Natural killer cell treated with Interleukin-12 subunit alpha and Interleukin-12 subunit beta and Interleukin-15 and Interleukin-18, amount 100 ng/mL, for 72 hours (primary cell): ENCODE data around the gene BMPR2. TPM values are rescaled to one million over a fixed set of nuclear protein-coding genes. Genes with fewer than 3 reads are reported as not detected.
A peak's percentile ranks its signal among the peaks of the same experiment; 100 is the strongest.
"Not testable (repeated sequence)": the region's sequence is repeated elsewhere in the genome, so short reads cannot be mapped to it uniquely, and the experiment has no call there.

Experiments
- ATAC-seq, 2 donors: fragments of 150-1000 bp; cut with Tn5 transposase in 1 of 2; sonication (Bioruptor Pico), chemical (Tn5 transposase) in 1 of 2; 2 replicates each; pipeline ENCODE4 v1.10.0; 2021
- DNase-seq: peaks from one replicate; pipeline ENCODE4 v3.0.0; 2022; ENCODE audit warnings: low spot score
- H3K27ac Mint-ChIP-seq, 2 donors: 1 replicate in 1 of 2; 2 replicates in 1 of 2; pipeline ENCODE4 v1.8.0; 2022; ENCODE audit warnings: mixed read lengths in 2 of 2, mild to moderate bottlenecking in 1 of 2, moderate library complexity in 1 of 2
- H3K27me3 Mint-ChIP-seq, 2 donors: 1 replicate in 1 of 2; 2 replicates in 1 of 2; pipeline ENCODE4 v1.8.0; 2022; ENCODE audit warnings: mixed read lengths in 2 of 2
- H3K36me3 Mint-ChIP-seq: one replicate; pipeline ENCODE4 v1.8.0; 2022; ENCODE audit warnings: mixed read lengths
- H3K4me1 Mint-ChIP-seq, 2 donors: 1 replicate in 1 of 2; 2 replicates in 1 of 2; pipeline ENCODE4 v1.8.0; 2022; ENCODE audit warnings: low read depth in 2 of 2, mixed read lengths in 2 of 2, mild to moderate bottlenecking in 1 of 2
- H3K4me3 Mint-ChIP-seq: one replicate; pipeline ENCODE4 v1.8.0; 2022; ENCODE audit warnings: mixed read lengths
- H3K9me3 Mint-ChIP-seq: 2 replicates; pipeline ENCODE4 v1.8.0; 2022; ENCODE audit warnings: mixed read lengths
- total RNA-seq, 2 donors: library from RNA; stranded (reverse); gene quantifications; one replicate each; pipeline ENCODE4 v1.2.3, GENCODE V29; 2022

BMPR2 gene
- total RNA-seq, 2 donors from 2014 or later, result 5.9 to 11.9 TPM

GRCh38 chr2:202545523-202545922 is 169.4 kb downstream of the BMPR2 start:
- DNase-seq (no peak), ATAC-seq (no peak)
- H3K4me3 Mint-ChIP-seq, result no peak overlapping the region
- H3K27me3 Mint-ChIP-seq, result no peaks in the 10 kb centered on the region
- no peaks in the 10 kb centered on the region for H3K36me3 Mint-ChIP-seq
- no peaks in the 10 kb centered on the region for H3K9me3 Mint-ChIP-seq
- H3K27ac Mint-ChIP-seq, result no peak overlapping the region
- H3K4me1 Mint-ChIP-seq, result no peaks in the 10 kb centered on the region

GRCh38 chr2:202545931-202546330 is 169.8 kb downstream of the BMPR2 start:
- Mint-ChIP-seq H3K27ac (no peak overlapping the region), H3K4me3 (no peak overlapping the region), H3K27me3 (no peaks in the 10 kb centered on the region), H3K4me1 (no peaks in the 10 kb centered on the region), H3K36me3 (no peaks in the 10 kb centered on the region), H3K9me3 (no peaks in the 10 kb centered on the region)
- DNase-seq (no peak), ATAC-seq (no peak)

GRCh38 chr2:202546499-202547141 is 170.5 kb downstream of the BMPR2 start:
- not testable (repeated sequence) for H3K4me1 Mint-ChIP-seq, H3K9me3 Mint-ChIP-seq, H3K36me3 Mint-ChIP-seq, ATAC-seq, DNase-seq, H3K4me3 Mint-ChIP-seq, H3K27ac Mint-ChIP-seq, H3K27me3 Mint-ChIP-seq

GRCh38 chr2:202548240-202548639 is 172.1 kb downstream of the BMPR2 start:
- Mint-ChIP-seq H3K4me1 (no peaks in the 10 kb centered on the region), H3K9me3 (no peaks in the 10 kb centered on the region), H3K27me3 (no peaks in the 10 kb centered on the region), H3K36me3 (no peaks in the 10 kb centered on the region), H3K4me3 (no peak overlapping the region), H3K27ac (no peak overlapping the region)
- ATAC-seq, result no peak
- no peak for DNase-seq

GRCh38 chr2:202551000-202551399 is 174.9 kb downstream of the BMPR2 start:
- H3K36me3 Mint-ChIP-seq, result peaks cover 16% of the 10 kb centered on the region
- not testable (repeated sequence) for H3K4me1 Mint-ChIP-seq, H3K27me3 Mint-ChIP-seq, H3K27ac Mint-ChIP-seq, H3K4me3 Mint-ChIP-seq, H3K9me3 Mint-ChIP-seq, ATAC-seq, DNase-seq

- no peaks in the 10 kb centered on the region for H3K27me3 Mint-ChIP-seq
- H3K9me3 Mint-ChIP-seq, result no peaks in the 10 kb centered on the region
- no peak overlapping the region for H3K4me3 Mint-ChIP-seq
- H3K4me1 Mint-ChIP-seq, result peaks cover 9 to 12% of the 10 kb centered on the region in 2 donors
- peaks cover 18% of the 10 kb centered on the region for H3K36me3 Mint-ChIP-seq
- no peak overlapping the region for H3K27ac Mint-ChIP-seq
- DNase-seq (no peak), ATAC-seq (peak; percentile 60 to 86)
These were observed 179.2 kb downstream of the BMPR2 start for GRCh38 chr2:202555356-202555755.

- peaks cover 8 to 10% of the 10 kb centered on the region in 2 donors for H3K4me1 Mint-ChIP-seq
- no peak overlapping the region for H3K4me3 Mint-ChIP-seq
- no peak overlapping the region for H3K27ac Mint-ChIP-seq
- no peaks in the 10 kb centered on the region for H3K27me3 Mint-ChIP-seq
- peaks cover 10% of the 10 kb centered on the region for H3K36me3 Mint-ChIP-seq
- no peaks in the 10 kb centered on the region for H3K9me3 Mint-ChIP-seq
- ATAC-seq, result no peak
- no peak for DNase-seq
These were observed 184.1 kb downstream of the BMPR2 start for GRCh38 chr2:202560200-202560599.

GRCh38 chr2:202564226-202564625 is 188.1 kb downstream of the BMPR2 start:
- Mint-ChIP-seq H3K9me3 (no peaks in the 10 kb centered on the region), H3K27ac (no peak overlapping the region), H3K4me1 (no peaks in the 10 kb centered on the region), H3K27me3 (no peaks in the 10 kb centered on the region), H3K4me3 (no peak overlapping the region), H3K36me3 (no peaks in the 10 kb centered on the region)
- no peak for ATAC-seq
- no peak for DNase-seq

- Mint-ChIP-seq H3K9me3 (no peaks in the 10 kb centered on the region), H3K27me3 (no peaks in the 10 kb centered on the region), H3K4me3 (no peak overlapping the region), H3K4me1 (no peaks in the 10 kb centered on the region), H3K36me3 (no peaks in the 10 kb centered on the region), H3K27ac (no peak overlapping the region)
- no peak for ATAC-seq
- no peak for DNase-seq
These were observed 190.2 kb downstream of the BMPR2 start for GRCh38 chr2:202566286-202566685.

- ATAC-seq (no peak), DNase-seq (no peak)
- no peaks in the 10 kb centered on the region for H3K9me3 Mint-ChIP-seq
- no peak overlapping the region for H3K27ac Mint-ChIP-seq
- H3K36me3 Mint-ChIP-seq, result no peaks in the 10 kb centered on the region
- no peaks in the 10 kb centered on the region for H3K27me3 Mint-ChIP-seq
- H3K4me1 Mint-ChIP-seq, result no peaks in the 10 kb centered on the region
- no peak overlapping the region for H3K4me3 Mint-ChIP-seq
These were observed 198.4 kb downstream of the BMPR2 start for GRCh38 chr2:202574541-202574940.

GRCh38 chr2:202575194-202575593 is 199.1 kb downstream of the BMPR2 start:
- H3K4me3 Mint-ChIP-seq, H3K9me3 Mint-ChIP-seq, H3K27ac Mint-ChIP-seq, H3K4me1 Mint-ChIP-seq, ATAC-seq, DNase-seq, H3K36me3 Mint-ChIP-seq, H3K27me3 Mint-ChIP-seq: not testable (repeated sequence)

- H3K27me3 Mint-ChIP-seq, result no peaks in the 10 kb centered on the region
- DNase-seq (no peak), ATAC-seq (no peak)
- H3K4me3 Mint-ChIP-seq, result no peak overlapping the region
- no peaks in the 10 kb centered on the region for H3K36me3 Mint-ChIP-seq
- no peaks in the 10 kb centered on the region for H3K4me1 Mint-ChIP-seq
- no peak overlapping the region for H3K27ac Mint-ChIP-seq
- no peaks in the 10 kb centered on the region for H3K9me3 Mint-ChIP-seq
These were observed 201.4 kb downstream of the BMPR2 start for GRCh38 chr2:202577250-202578183.

- H3K27ac Mint-ChIP-seq, H3K4me1 Mint-ChIP-seq, H3K27me3 Mint-ChIP-seq, H3K9me3 Mint-ChIP-seq, H3K36me3 Mint-ChIP-seq, DNase-seq, H3K4me3 Mint-ChIP-seq, ATAC-seq: not testable (repeated sequence)
These were observed 206.7 kb downstream of the BMPR2 start for GRCh38 chr2:202582846-202583245.

GRCh38 chr2:202583709-202584219 is 207.6 kb downstream of the BMPR2 start:
- Mint-ChIP-seq H3K4me1 (peaks cover 4% of the 10 kb centered on the region in 2 donors), H3K27me3 (peaks cover 4 to 8% of the 10 kb centered on the region in 2 donors), H3K27ac (no peak overlapping the region), H3K4me3 (no peak overlapping the region), H3K9me3 (no peaks in the 10 kb centered on the region), H3K36me3 (no peaks in the 10 kb centered on the region)
- no peak for ATAC-seq
- DNase-seq, result no peak
